ENCODE data around the gene BDH1. TPM values are rescaled to one million over a fixed set of nuclear protein-coding genes. Genes with fewer than 3 reads are reported as not detected.

The BDH1 gene
- total RNA-seq, 2 donors from 2014 or later: 2.3 to 9.1 TPM

Small RNA genes within 50 kb of the gene (small RNA-seq; reads per million reads assigned to genes)
- gene AC132008.1: not detected

Other genes with a start within 250 kb of the BDH1 start
- 10 to 100 TPM; 23.1 to 33.0 TPM for gene RUBCN, start 180.9 kb upstream of the BDH1 start, total RNA-seq
- 10 to 100 TPM; 13.8 to 16.3 TPM for gene FYTTD1, start 193.9 kb upstream of the BDH1 start, total RNA-seq
- 10 to 100 TPM; 26.7 to 29.0 TPM for gene LRCH3, start 235.3 kb upstream of the BDH1 start, total RNA-seq